NCI-H748 (cell line): ENCODE results near the gene TBC1D1.
"Not testable (repeated sequence)": the region's sequence is repeated elsewhere in the genome, so short reads cannot be mapped to it uniquely, and the experiment has no call there.

ENCODE experiments used
- DNase-seq: peaks from one replicate; lab custom pipeline; 2025; ENCODE audit not compliant: unreplicated experiment; lab: John Stamatoyannopoulos, UW

The TBC1D1 gene

GRCh38 chr4:38009949-38010348 lies 119.1 kb downstream of the TBC1D1 start:
- DNase-seq, result no peak

GRCh38 chr4:38011511-38012162 lies 120.8 kb downstream of the TBC1D1 start:
- DNase-seq, result no peak

- DNase-seq, result peak; percentile 27
Observed at GRCh38 chr4:38013461-38014366, 122.8 kb downstream of the TBC1D1 start.

- no peak for DNase-seq
Observed at GRCh38 chr4:38014421-38014852, 123.6 kb downstream of the TBC1D1 start.

- DNase-seq, result no peak
Observed at GRCh38 chr4:38015886-38016515, 125.1 kb downstream of the TBC1D1 start.

- DNase-seq, result no peak
Observed at GRCh38 chr4:38016698-38017097, 125.8 kb downstream of the TBC1D1 start.

- no peak for DNase-seq
Observed at GRCh38 chr4:38017609-38018008, 126.7 kb downstream of the TBC1D1 start.

GRCh38 chr4:38020386-38020785 lies 129.5 kb downstream of the TBC1D1 start:
- DNase-seq, result no peak

GRCh38 chr4:38020961-38021360 lies 130.1 kb downstream of the TBC1D1 start:
- DNase-seq, result not testable (repeated sequence)

GRCh38 chr4:38021751-38022150 lies 130.9 kb downstream of the TBC1D1 start:
- no peak for DNase-seq

GRCh38 chr4:38023347-38024205 lies 132.7 kb downstream of the TBC1D1 start:
- no peak for DNase-seq

- DNase-seq, result no peak
Observed at GRCh38 chr4:38024206-38024509, 133.3 kb downstream of the TBC1D1 start.

- no peak for DNase-seq
Observed at GRCh38 chr4:38025665-38026064, 134.8 kb downstream of the TBC1D1 start.

GRCh38 chr4:38026158-38026740 lies 135.4 kb downstream of the TBC1D1 start:
- DNase-seq, result no peak

- DNase-seq, result no peak
Observed at GRCh38 chr4:38030023-38030422, 139.1 kb downstream of the TBC1D1 start.

- peak; percentile 60 for DNase-seq
Observed at GRCh38 chr4:38034986-38035882, 144.3 kb downstream of the TBC1D1 start.

GRCh38 chr4:38036548-38036947 lies 145.7 kb downstream of the TBC1D1 start:
- DNase-seq, result no peak

- no peak for DNase-seq
Observed at GRCh38 chr4:38037612-38038011, 146.7 kb downstream of the TBC1D1 start.

GRCh38 chr4:38040619-38041018 lies 149.7 kb downstream of the TBC1D1 start:
- DNase-seq, result peak; percentile 19

- no peak for DNase-seq
Observed at GRCh38 chr4:38044060-38044459, 153.2 kb downstream of the TBC1D1 start.
